HL-60/S4 (cell line): Measurements from ENCODE around the gene ASIC4.

Source experiments
- in situ Hi-C: fragments of 300-500 bp; cut with MboI; formaldehyde crosslinking; loops from 2 replicates; pipeline ENCODE4 v1.14.3; 2022; ENCODE audit warnings: low sequenced_read_pairs

The ASIC4 gene

DNA sequence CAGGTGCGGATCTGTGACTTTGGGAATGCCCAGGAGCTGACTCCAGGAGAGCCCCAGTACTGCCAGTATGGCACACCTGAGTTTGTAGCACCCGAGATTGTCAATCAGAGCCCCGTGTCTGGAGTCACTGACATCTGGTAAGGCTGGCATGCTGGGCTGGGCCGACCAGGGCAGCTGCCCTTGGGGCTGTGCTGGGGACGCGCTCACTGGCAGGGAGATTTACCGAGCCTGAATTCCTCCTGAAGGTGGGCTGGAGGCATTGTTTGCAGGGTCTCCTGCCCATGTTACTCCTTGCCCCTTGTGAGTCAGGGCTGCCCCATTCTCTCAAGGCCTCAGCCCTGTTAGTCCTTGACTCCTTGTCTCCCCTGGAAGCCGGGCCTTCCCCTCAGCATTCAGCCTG is 34.3 kb upstream of the ASIC4 start:
- in situ Hi-C loops: no loop called here

DNA sequence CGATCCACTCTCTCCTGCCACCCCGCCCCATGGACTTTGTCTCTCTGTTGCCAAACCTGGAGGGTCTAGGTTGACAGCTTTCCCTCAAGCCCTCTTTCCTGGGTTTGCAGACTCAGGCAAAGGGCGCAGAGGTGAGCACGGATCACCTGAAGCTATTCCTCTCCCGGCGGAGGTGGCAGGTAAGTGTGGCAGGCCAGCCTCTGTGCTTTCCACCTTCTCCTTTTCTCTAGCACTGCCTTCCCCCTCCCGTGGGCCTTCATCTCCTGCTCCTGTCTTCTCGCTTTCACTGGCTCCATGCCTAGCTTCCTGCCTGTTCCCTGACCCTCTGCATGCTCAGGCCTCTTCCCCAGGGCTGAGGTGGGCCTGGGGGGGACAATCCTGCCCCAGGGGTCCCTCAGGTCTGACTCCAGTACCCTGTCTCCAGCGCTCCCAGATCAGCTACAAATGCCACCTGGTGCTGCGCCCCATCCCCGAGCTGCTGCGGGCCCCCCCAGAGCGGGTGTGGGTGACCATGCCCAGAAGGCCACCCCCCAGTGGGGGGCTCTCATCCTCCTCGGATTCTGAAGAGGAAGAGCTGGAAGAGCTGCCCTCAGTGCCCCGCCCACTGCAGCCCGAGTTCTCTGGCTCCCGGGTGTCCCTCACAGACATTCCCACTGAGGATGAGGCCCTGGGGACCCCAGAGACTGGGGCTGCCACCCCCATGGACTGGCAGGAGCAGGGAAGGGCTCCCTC is 31.4 kb upstream of the ASIC4 start:
- in situ Hi-C loops: no loop called here

DNA sequence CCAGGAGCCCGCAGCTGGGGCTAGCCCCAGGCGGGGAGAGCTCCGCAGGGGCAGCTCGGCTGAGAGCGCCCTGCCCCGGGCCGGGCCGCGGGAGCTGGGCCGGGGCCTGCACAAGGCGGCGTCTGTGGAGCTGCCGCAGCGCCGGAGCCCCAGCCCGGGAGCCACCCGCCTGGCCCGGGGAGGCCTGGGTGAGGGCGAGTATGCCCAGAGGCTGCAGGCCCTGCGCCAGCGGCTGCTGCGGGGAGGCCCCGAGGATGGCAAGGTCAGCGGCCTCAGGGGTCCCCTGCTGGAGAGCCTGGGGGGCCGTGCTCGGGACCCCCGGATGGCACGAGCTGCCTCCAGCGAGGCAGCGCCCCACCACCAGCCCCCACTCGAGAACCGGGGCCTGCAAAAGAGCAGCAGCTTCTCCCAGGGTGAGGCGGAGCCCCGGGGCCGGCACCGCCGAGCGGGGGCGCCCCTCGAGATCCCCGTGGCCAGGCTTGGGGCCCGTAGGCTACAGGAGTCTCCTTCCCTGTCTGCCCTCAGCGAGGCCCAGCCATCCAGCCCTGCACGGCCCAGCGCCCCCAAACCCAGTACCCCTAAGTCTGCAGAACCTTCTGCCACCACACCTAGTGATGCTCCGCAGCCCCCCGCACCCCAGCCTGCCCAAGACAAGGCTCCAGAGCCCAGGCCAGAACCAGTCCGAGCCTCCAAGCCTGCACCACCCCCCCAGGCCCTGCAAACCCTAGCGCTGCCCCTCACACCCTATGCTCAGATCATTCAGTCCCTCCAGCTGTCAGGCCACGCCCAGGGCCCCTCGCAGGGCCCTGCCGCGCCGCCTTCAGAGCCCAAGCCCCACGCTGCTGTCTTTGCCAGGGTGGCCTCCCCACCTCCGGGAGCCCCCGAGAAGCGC is 30.6 kb upstream of the ASIC4 start:
- in situ Hi-C loops: no loop called here

DNA sequence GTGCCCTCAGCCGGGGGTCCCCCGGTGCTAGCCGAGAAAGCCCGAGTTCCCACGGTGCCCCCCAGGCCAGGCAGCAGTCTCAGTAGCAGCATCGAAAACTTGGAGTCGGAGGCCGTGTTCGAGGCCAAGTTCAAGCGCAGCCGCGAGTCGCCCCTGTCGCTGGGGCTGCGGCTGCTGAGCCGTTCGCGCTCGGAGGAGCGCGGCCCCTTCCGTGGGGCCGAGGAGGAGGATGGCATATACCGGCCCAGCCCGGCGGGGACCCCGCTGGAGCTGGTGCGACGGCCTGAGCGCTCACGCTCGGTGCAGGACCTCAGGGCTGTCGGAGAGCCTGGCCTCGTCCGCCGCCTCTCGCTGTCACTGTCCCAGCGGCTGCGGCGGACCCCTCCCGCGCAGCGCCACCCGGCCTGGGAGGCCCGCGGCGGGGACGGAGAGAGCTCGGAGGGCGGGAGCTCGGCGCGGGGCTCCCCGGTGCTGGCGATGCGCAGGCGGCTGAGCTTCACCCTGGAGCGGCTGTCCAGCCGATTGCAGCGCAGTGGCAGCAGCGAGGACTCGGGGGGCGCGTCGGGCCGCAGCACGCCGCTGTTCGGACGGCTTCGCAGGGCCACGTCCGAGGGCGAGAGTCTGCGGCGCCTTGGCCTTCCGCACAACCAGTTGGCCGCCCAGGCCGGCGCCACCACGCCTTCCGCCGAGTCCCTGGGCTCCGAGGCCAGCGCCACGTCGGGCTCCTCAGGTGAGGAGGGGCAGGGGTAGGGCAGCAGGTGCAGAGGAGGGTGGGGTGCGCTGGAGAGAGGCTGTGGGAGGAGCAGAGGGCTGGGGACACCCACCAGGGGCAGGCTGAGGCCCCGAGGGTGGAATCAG is 29.7 kb upstream of the ASIC4 start:
- in situ Hi-C loops: no loop called here

DNA sequence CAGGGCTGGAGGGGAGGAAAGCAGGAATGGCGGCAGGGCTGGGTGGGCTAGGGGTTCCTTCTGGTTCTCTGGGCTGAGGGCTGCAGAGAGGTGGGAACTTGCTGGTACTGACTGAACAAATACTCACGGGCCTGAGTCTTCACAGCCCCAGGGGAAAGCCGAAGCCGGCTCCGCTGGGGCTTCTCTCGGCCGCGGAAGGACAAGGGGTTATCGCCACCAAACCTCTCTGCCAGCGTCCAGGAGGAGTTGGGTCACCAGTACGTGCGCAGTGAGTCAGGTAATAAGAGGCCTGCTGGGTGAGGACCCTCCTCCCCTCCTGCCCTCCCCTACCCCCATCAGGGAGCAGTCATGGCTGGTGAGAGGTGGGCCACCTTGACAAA is 29.1 kb upstream of the ASIC4 start:
- in situ Hi-C loops: no loop called here

DNA sequence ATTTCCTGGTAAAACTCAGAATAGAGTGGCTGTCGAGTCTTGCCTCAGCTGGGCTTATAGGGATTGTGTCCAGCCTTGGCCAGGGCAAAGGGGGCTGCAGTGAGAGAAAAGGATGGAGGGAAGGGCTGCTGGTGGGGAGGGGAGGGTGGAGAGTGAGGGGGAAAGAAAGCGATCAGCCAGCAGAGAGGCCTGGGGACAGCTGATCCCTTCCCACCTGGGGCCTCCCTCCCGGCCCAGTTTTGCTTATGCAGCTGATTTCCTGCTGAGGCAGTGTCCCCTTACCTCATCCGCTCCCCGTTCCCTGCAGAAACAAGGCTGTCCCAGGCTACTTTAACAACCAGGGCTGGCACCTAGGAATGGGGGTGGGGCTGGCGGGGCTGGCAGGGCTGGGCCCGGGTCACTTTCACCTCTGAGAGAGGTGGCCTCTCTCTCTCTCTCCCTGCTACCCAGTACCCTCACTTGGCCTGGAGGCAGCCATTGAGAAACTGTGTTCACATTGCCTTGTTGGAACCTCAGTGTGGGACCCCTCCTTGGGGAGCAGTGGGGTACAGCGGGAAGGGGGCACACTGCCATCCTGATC is 27.8 kb upstream of the ASIC4 start:
- in situ Hi-C loops: no loop called here

DNA sequence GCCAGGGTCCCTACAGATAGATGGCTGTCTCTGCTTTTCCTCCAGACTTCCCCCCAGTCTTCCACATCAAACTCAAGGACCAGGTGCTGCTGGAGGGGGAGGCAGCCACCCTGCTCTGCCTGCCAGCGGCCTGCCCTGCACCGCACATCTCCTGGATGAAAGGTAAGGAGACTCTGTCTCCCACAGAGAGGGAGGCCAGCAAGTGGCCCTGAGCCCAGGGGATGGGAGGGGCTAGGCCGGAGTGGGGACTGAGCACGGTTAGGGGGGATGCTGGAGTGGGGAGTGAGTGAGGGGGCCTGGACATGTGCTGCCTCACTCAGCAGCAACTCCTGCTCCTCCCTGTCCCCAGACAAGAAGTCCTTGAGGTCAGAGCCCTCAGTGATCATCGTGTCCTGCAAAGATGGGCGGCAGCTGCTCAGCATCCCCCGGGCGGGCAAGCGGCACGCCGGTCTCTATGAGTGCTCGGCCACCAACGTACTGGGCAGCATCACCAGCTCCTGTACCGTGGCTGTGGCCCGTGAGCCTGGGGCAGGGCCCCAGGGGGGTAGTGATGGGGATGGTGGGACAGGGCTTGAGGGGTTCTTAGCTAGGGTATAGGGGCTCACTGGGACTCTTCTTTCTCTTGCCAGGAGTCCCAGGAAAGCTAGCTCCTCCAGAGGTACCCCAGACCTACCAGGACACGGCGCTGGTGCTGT is 26.0 kb upstream of the ASIC4 start:
- in situ Hi-C loops: no loop called here

DNA sequence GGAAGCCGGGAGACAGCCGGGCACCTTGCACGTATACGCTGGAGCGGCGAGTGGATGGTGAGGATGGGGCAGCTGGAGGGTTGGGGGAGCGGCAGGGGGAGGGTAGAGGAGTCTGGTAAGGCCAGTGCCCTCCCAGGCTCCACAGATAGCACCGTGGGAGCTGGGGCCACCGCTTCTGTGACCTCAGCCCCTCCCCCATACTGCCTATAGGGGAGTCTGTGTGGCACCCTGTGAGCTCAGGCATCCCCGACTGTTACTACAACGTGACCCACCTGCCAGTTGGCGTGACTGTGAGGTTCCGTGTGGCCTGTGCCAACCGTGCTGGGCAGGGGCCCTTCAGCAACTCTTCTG is 25.5 kb upstream of the ASIC4 start:
- in situ Hi-C loops: no loop called here

DNA sequence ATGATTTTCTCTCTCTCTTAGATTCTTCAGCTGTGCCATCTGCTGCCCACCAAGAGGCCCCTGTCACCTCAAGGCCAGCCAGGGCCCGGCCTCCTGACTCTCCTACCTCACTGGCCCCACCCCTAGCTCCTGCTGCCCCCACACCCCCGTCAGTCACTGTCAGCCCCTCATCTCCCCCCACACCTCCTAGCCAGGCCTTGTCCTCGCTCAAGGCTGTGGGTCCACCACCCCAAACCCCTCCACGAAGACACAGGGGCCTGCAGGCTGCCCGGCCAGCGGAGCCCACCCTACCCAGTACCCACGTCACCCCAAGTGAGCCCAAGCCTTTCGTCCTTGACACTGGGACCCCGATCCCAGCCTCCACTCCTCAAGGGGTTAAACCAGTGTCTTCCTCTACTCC is 25.0 kb upstream of the ASIC4 start:
- in situ Hi-C loops: no loop called here

DNA sequence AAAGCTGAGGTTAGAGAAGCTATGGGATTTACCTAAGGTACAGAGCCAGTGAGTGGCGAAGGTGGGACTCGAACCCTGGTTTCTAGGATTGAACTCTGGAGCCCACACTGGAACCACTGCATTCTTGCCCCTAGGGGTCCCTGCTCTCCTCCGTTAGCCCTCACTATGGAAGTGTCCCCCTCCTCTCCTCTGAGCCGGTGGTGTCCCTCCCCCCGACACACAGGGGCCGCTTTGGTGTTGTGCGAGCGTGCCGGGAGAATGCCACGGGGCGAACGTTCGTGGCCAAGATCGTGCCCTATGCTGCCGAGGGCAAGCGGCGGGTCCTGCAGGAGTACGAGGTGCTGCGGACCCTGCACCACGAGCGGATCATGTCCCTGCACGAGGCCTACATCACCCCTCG is 24.1 kb upstream of the ASIC4 start:
- in situ Hi-C loops: no loop called here

DNA sequence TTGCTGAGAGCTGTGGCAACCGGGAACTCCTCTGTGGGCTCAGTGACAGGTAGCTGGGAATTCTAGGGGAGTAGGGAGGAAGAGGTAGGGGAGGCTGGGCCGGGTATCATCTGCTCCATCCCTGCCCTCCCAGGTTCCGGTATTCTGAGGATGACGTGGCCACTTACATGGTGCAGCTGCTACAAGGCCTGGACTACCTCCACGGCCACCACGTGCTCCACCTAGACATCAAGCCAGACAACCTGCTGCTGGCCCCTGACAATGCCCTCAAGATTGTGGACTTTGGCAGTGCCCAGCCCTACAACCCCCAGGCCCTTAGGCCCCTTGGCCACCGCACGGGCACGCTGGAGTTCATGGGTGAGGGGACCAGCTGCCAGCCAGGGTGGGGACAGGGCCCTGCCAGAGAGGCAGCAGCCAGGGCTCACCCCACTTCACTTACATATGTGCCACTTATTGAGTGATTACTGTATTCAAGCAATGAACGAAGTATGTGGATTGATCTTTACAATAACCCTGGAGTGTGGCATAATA is 23.6 kb upstream of the ASIC4 start:
- in situ Hi-C loops: no loop called here

DNA sequence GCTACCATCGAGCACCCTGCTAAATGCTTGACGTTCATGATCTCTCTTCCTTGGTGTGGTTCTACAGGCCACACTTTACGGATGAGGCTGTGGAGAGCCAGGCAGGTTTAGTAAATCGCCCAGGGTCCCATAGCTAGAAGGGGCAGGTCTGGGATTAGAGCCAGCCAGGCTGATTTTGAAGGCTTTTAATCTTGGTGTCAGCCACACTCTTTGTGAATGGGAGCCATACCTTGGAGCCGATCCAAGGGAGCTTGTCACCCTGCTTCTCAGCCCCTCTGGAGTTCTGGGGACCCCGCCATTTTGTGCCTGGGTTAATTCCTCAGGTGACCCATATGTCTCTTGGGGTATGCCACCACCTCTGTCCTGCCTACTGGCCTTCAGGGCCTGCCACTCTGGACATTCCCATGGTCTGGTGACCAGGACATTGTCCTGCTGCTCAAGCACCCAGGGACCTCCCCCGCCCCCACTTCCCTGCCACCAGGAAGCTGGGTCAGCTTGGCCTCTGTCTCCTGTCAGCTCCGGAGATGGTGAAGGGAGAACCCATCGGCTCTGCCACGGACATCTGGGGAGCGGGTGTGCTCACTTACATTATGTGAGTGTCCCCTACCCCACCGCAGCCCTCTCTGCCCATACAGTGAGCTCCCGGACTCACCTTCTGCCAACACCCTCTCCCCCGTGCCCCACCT is 22.9 kb upstream of the ASIC4 start:
- in situ Hi-C loops: no loop called here

DNA sequence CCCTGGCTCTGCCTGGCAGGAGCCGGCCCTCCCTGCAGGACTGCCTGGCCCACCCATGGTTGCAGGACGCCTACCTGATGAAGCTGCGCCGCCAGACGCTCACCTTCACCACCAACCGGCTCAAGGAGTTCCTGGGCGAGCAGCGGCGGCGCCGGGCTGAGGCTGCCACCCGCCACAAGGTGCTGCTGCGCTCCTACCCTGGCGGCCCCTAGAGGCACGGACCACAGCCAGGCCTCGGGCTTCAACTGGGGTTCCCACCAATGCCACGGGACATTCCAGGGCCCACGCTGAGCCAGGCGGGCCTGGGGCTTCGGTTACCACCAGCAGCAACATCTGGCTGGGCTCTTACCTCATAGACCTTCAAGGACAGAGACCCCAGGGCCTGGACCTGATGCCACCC is 21.7 kb upstream of the ASIC4 start:
- in situ Hi-C loops: no loop called here

DNA sequence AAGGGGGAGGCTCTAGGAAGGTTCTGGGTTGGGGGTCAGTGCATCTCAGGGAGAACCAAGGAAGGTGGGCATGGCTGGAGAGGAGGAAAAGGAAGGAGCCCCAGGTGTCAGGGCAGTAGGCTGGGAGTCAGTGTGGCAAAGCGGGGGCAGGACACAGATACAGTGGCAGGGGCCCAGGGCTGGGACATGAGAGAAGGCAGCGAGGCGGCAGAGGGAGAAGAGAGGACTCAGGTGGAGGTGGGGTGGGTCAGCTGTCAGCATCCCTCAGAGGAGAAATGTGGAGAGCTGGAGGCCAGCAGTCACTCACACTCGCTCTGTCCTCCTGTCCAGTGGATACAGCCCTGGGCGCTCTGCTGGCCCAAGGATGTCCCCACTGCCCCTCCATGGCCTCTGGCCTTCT is 21.2 kb upstream of the ASIC4 start:
- in situ Hi-C loops: no loop called here

DNA sequence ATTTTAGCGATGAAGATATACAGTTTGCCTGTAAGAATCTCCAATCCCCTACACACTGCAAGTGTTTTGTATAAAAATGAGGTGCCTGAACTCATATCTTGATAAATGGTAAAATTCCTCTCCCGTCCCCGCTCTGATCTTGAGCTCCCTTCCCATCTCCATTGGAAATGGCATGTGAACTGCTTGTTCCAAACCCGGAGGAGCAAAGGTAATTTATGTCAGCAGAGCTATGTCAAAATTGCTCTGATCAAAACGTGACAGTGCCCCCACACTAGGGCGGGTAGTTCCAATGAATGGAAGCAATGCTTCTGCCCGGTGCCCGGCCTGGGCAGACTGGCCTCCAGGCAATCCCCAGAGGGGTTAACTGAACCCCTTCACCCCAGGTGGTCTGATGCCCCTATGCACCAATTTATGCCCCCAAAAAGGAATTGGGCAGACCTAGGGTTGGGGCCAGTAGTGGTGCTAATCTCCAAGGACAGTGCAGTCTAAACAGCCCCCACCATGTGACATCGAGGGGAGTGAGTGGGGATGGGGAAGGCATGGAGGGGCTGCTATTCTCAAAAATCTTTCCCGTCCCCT is 19.2 kb upstream of the ASIC4 start:
- in situ Hi-C loops: no loop called here

DNA sequence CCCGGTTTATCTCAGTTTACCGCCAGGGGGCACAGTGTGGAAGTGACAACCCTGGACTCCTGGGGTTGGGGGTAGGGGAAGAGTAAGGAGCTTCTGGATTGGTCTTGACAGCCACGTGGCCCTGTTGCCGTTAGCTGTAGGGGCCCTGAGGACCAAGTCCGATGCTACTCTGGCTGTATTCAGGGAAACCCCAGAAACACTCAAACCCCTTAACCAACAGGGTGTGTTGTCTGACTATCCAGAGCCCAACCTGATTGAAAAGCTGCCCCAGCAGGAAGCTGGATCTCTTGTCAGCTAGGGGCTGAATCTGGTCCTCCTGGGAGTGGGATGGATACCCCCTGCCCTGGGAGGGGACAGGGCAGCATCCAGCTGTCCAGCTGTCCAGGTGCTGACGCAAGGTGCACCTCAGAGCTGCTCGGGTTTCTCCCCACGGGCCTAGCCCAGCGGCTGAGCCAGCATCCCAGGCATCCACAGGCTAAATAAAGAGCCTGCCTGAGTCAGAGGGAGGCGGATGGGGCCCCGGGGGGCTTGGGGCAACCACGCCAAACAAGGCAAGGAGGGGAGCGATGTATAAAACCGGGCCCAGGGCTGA is 18.7 kb upstream of the ASIC4 start:
- in situ Hi-C loops: no loop called here

DNA sequence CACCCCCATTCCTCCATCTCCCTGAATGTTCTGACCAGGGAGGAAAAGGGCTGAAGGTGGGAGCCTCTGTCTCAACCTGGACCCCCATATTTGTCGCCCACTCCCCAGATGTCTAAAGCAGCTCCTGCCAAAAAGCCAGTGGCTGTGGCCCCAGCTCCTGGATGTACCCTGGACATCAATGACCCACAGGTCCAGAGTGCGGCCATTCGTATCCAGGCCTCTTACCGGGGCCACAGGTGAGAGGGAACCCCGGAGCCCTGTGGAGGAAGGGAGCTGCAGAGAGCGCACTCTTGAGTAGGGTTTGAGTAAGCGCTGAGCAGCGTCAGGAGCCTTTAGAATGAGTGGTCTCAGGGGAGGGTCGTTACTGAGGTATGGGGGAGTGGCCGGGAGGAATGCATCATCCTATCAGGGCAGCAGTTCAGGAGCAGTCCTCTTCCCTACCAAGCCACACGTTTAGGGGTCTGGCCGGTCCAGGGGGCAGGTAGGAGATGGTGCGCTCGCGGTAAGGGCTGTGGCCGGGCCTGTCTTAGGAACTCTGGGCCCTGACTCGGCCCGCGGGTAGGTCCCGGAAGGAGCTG is 17.9 kb upstream of the ASIC4 start:
- in situ Hi-C loops: no loop called here

DNA sequence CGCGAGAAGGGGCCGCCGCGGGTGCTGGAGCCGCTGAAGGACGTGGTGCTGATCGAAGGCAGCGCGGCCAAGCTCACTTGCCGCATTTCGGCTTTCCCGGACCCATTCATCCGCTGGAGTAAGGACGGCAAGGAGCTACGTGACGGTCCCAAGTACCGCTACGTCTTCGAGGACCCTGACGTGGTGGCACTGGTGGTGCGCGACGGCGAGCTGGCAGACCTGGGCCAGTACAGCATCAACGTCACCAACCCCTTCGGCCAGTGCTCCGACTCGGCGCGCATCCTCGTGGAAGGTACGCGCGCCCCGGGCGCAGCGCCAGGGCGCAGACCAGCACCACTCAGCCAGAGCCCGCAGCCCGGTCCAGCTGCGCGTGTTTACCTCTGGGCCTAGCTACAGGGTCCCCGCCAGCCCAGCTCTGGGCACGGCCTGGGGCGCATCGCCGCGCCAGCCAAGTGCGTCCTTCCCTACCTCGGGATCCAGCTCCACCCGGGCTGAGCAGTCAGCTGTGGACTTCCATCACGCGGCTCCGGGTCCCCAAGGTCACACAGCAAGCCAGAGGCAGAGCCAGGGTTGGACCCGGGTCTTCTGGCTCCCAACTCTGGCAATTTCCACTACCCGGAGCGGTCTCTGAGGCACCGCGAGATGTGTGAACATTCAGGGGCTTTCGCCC is 17.3 kb upstream of the ASIC4 start:
- in situ Hi-C loops: no loop called here
